ENCODE results near the gene TCAP. TPM values are rescaled to one million over a fixed set of nuclear protein-coding genes. Genes with fewer than 3 reads are reported as not detected.

TCAP gene
- polyA plus RNA-seq, 1 donor = 2.2 TPM

GRCh38 chr17:39622380-39623006, 42.7 kb upstream of the TCAP start:
- Histone ChIP-seq H3K9me3 (ENCODE audit: control insufficient read depth, low read depth, low read length) (no peaks in the 10 kb centered on the region), H3K4me3 (ENCODE audit: low read length) (no peak overlapping the region), H3K27me3 (ENCODE audit: control insufficient read depth, insufficient read depth, low read length) (peaks cover 13% of the 10 kb centered on the region), H3K36me3 (ENCODE audit: control insufficient read depth, insufficient read depth, low read length) (no peaks in the 10 kb centered on the region), H3K27ac (ENCODE audit: low read length) (no peak overlapping the region), H3K4me1 (ENCODE audit: control insufficient read depth, insufficient read depth, low read length) (peaks cover 15% of the 10 kb centered on the region)
- WGBS (ENCODE audit: insufficient coverage, low lambda C conversion rate) = 61% methylated on average over 3 of the region's 16 CpGs
- DNase-seq = no peak

- Histone ChIP-seq H3K36me3 (ENCODE audit: control insufficient read depth, insufficient read depth, low read length) (no peaks in the 10 kb centered on the region), H3K27me3 (ENCODE audit: control insufficient read depth, insufficient read depth, low read length) (peaks cover 16% of the 10 kb centered on the region), H3K27ac (ENCODE audit: low read length) (no peak overlapping the region), H3K9me3 (ENCODE audit: control insufficient read depth, low read depth, low read length) (no peaks in the 10 kb centered on the region), H3K4me1 (ENCODE audit: control insufficient read depth, insufficient read depth, low read length) (peaks cover 20% of the 10 kb centered on the region), H3K4me3 (ENCODE audit: low read length) (no peak overlapping the region)
- no CpG with 5 or more reads among the region's 16 CpGs for WGBS (ENCODE audit: insufficient coverage, low lambda C conversion rate)
- DNase-seq = peak in 1 of 2 donors; percentile 53
Measured at GRCh38 chr17:39623356-39623950, 41.7 kb upstream of the TCAP start.

GRCh38 chr17:39624313-39624712, 40.8 kb upstream of the TCAP start:
- Histone ChIP-seq H3K4me3 (ENCODE audit: low read length) (no peak overlapping the region), H3K4me1 (ENCODE audit: control insufficient read depth, insufficient read depth, low read length) (peaks cover 29% of the 10 kb centered on the region), H3K27me3 (ENCODE audit: control insufficient read depth, insufficient read depth, low read length) (peaks cover 16% of the 10 kb centered on the region), H3K9me3 (ENCODE audit: control insufficient read depth, low read depth, low read length) (no peaks in the 10 kb centered on the region), H3K36me3 (ENCODE audit: control insufficient read depth, insufficient read depth, low read length) (no peaks in the 10 kb centered on the region), H3K27ac (ENCODE audit: low read length) (no peak overlapping the region)
- 100% methylated on average over 4 of the region's 8 CpGs for WGBS (ENCODE audit: insufficient coverage, low lambda C conversion rate)
- no peak for DNase-seq

GRCh38 chr17:39625198-39625785, 39.9 kb upstream of the TCAP start:
- Histone ChIP-seq H3K4me3 (ENCODE audit: low read length) (no peak overlapping the region), H3K4me1 (ENCODE audit: control insufficient read depth, insufficient read depth, low read length) (peaks cover 27% of the 10 kb centered on the region), H3K36me3 (ENCODE audit: control insufficient read depth, insufficient read depth, low read length) (no peaks in the 10 kb centered on the region), H3K27ac (ENCODE audit: low read length) (no peak overlapping the region), H3K27me3 (ENCODE audit: control insufficient read depth, insufficient read depth, low read length) (peaks cover 16% of the 10 kb centered on the region), H3K9me3 (ENCODE audit: control insufficient read depth, low read depth, low read length) (no peaks in the 10 kb centered on the region)
- no CpG with 5 or more reads among the region's 5 CpGs for WGBS (ENCODE audit: insufficient coverage, low lambda C conversion rate)
- no peak for DNase-seq

GRCh38 chr17:39626171-39627046, 38.7 kb upstream of the TCAP start, which contains the start of gene PPP1R1B:
TSS of gene PPP1R1B (plus strand) at chr17:39626952. CDS start at chr17:39627393, 441 bp downstream.
- no peaks in the 10 kb centered on the region for H3K36me3 ChIP-seq (ENCODE audit: control insufficient read depth, insufficient read depth, low read length)
- no peaks in the 10 kb centered on the region for H3K9me3 ChIP-seq (ENCODE audit: control insufficient read depth, low read depth, low read length)
- H3K27ac ChIP-seq (ENCODE audit: low read length) = peak within 1 kb of the TSS; percentile 74
- H3K27me3 ChIP-seq (ENCODE audit: control insufficient read depth, insufficient read depth, low read length) = peaks cover 16% of the 10 kb centered on the region
- DNase-seq = no peak
- WGBS (ENCODE audit: insufficient coverage, low lambda C conversion rate) = no CpG with 5 or more reads among the region's 29 CpGs
- H3K4me1 ChIP-seq (ENCODE audit: control insufficient read depth, insufficient read depth, low read length) = peaks cover 32% of the 10 kb centered on the region
- peak within 1 kb of the TSS; percentile 51 for H3K4me3 ChIP-seq (ENCODE audit: low read length)

GRCh38 chr17:39627047-39627711, 38.0 kb upstream of the TCAP start:
- Histone ChIP-seq H3K27ac (ENCODE audit: low read length) (peak overlapping the region; percentile 74), H3K27me3 (ENCODE audit: control insufficient read depth, insufficient read depth, low read length) (peaks cover 16% of the 10 kb centered on the region), H3K36me3 (ENCODE audit: control insufficient read depth, insufficient read depth, low read length) (no peaks in the 10 kb centered on the region), H3K9me3 (ENCODE audit: control insufficient read depth, low read depth, low read length) (no peaks in the 10 kb centered on the region), H3K4me3 (ENCODE audit: low read length) (peak overlapping the region; percentile 51), H3K4me1 (ENCODE audit: control insufficient read depth, insufficient read depth, low read length) (peaks cover 39% of the 10 kb centered on the region)
- WGBS (ENCODE audit: insufficient coverage, low lambda C conversion rate) = no CpG with 5 or more reads among the region's 72 CpGs
- no peak for DNase-seq

GRCh38 chr17:39627712-39628516, 37.2 kb upstream of the TCAP start:
- H3K27me3 ChIP-seq (ENCODE audit: control insufficient read depth, insufficient read depth, low read length) = peaks cover 16% of the 10 kb centered on the region
- peak overlapping the region; percentile 51 for H3K4me3 ChIP-seq (ENCODE audit: low read length)
- H3K9me3 ChIP-seq (ENCODE audit: control insufficient read depth, low read depth, low read length) = no peaks in the 10 kb centered on the region
- peak overlapping the region; percentile 74 for H3K27ac ChIP-seq (ENCODE audit: low read length)
- WGBS (ENCODE audit: insufficient coverage, low lambda C conversion rate) = no CpG with 5 or more reads among the region's 16 CpGs
- peaks cover 45% of the 10 kb centered on the region for H3K4me1 ChIP-seq (ENCODE audit: control insufficient read depth, insufficient read depth, low read length)
- H3K36me3 ChIP-seq (ENCODE audit: control insufficient read depth, insufficient read depth, low read length) = no peaks in the 10 kb centered on the region
- DNase-seq = peak in 1 of 2 donors; percentile 55

- no peaks in the 10 kb centered on the region for H3K36me3 ChIP-seq (ENCODE audit: control insufficient read depth, insufficient read depth, low read length)
- H3K27me3 ChIP-seq (ENCODE audit: control insufficient read depth, insufficient read depth, low read length) = peaks cover 16% of the 10 kb centered on the region
- 40% methylated on average over 1 of the region's 10 CpGs for WGBS (ENCODE audit: insufficient coverage, low lambda C conversion rate)
- no peaks in the 10 kb centered on the region for H3K9me3 ChIP-seq (ENCODE audit: control insufficient read depth, low read depth, low read length)
- peak overlapping the region; percentile 74 for H3K27ac ChIP-seq (ENCODE audit: low read length)
- DNase-seq = peak in 1 of 2 donors; percentile 77
- H3K4me3 ChIP-seq (ENCODE audit: low read length) = no peak overlapping the region
- H3K4me1 ChIP-seq (ENCODE audit: control insufficient read depth, insufficient read depth, low read length) = peaks cover 54% of the 10 kb centered on the region
Measured at GRCh38 chr17:39628655-39629493, 36.3 kb upstream of the TCAP start.

- H3K27me3 ChIP-seq (ENCODE audit: control insufficient read depth, insufficient read depth, low read length) = peaks cover 16% of the 10 kb centered on the region
- no CpG with 5 or more reads among the region's 3 CpGs for WGBS (ENCODE audit: insufficient coverage, low lambda C conversion rate)
- no peaks in the 10 kb centered on the region for H3K36me3 ChIP-seq (ENCODE audit: control insufficient read depth, insufficient read depth, low read length)
- no peaks in the 10 kb centered on the region for H3K9me3 ChIP-seq (ENCODE audit: control insufficient read depth, low read depth, low read length)
- H3K4me3 ChIP-seq (ENCODE audit: low read length) = no peak overlapping the region
- peak overlapping the region; percentile 74 for H3K27ac ChIP-seq (ENCODE audit: low read length)
- DNase-seq = no peak
- H3K4me1 ChIP-seq (ENCODE audit: control insufficient read depth, insufficient read depth, low read length) = peaks cover 60% of the 10 kb centered on the region
Measured at GRCh38 chr17:39629494-39629880, 35.7 kb upstream of the TCAP start.

Data from large intestine (tissue), 3 donors.